ENCODE results near the gene ZCCHC9.

DNA sequence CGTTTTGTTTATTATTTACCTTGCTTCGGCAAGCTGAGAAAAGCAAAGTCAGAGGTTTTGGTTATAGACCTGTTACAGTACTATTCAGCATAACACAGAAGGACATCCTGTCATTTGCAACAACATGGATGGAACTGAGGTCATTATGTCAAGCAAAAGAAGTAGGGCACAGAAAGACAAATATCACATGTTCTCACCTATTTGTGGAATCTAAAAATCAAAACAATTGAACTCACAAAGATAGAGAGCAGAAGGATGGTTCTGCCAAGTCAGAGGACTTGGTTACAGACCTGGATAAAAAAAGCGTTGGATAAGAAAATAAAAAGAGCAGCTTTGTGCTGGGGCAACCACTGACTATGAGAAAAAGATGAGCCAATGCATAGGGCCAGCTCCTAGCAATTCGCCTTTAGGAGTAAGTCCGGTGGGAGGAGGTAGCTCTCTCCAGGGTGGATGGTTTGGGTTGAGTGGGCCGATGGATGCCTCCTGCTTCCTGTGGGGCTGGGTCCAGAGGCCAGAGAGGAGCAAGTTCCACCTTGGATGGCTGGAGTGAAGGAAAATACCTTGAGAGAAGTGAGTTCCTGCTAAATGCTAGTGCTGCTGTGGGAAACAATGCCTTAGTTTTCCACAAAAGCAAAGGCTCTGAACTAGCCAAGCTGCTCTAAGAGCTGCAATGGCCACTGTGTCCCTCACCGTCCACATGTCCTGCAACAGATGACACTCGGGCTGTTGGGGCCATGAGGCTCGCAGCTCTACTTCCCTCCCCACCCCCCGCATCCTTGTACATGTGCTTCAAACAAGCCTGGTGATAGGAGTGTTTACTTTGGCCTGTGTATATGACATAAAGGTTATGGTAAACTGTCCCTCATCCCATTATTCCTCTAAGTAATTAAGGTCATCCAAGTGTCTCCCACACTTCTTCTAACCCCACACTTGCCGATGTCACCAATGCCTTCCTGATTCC is 54.2 kb downstream of the ZCCHC9 start:
- TF ChIP-seq EZH2phosphoT487 (conservative IDR thresholded peaks at IDR 0.05; ENCODE audit: low read length) = no peak
- TF ChIP-seq, protein P1, sequence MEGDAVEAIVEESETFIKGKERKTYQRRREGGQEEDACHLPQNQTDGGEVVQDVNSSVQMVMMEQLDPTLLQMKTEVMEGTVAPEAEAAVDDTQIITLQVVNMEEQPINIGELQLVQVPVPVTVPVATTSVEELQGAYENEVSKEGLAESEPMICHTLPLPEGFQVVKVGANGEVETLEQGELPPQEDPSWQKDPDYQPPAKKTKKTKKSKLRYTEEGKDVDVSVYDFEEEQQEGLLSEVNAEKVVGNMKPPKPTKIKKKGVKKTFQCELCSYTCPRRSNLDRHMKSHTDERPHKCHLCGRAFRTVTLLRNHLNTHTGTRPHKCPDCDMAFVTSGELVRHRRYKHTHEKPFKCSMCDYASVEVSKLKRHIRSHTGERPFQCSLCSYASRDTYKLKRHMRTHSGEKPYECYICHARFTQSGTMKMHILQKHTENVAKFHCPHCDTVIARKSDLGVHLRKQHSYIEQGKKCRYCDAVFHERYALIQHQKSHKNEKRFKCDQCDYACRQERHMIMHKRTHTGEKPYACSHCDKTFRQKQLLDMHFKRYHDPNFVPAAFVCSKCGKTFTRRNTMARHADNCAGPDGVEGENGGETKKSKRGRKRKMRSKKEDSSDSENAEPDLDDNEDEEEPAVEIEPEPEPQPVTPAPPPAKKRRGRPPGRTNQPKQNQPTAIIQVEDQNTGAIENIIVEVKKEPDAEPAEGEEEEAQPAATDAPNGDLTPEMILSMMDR (IDR thresholded peaks at IDR 0.05; ENCODE audit: insufficient read depth, low read length, poor library complexity, severe bottlenecking) = no peak
